K562 (cell line): ENCODE results near the gene LYPD5. TPM values are rescaled to one million over a fixed set of nuclear protein-coding genes. Genes with fewer than 3 reads are reported as not detected.
A peak's percentile ranks its signal among the peaks of the same experiment; 100 is the strongest.

Experiments
- ATAC-seq: fragments of 200-7000 bp; cut with Tn5 transposase; 3 replicates; pipeline ENCODE4 v1.9.1; 2020; ENCODE audit warnings: moderate library complexity
- BruUV-seq: library from RNA; stranded (reverse); fragments of 400-500 nt; replicated peaks from 2 replicates; lab custom pipeline; 2021; lab: Mats Ljungman, UMichigan
- CTCF ChIA-PET: fragments of 300-600 bp; formaldehyde crosslinking; extraction: SDS; loops from one replicate; lab custom pipeline; 2021; ENCODE audit warnings: low intra/inter-chr PET ratio; lab: Yijun Ruan, JAX
- POLR2A ChIA-PET: fragments of 300-600, 350-650 bp; sonication (Branson Sonifier 250); formaldehyde crosslinking; extraction: SDS; loops from one replicate; lab custom pipeline; 2021; ENCODE audit warnings: antibody characterized with exemption, inconsistent platforms; lab: Yijun Ruan, JAX
- DNase-seq, 4 experiments: peaks; one replicate each; pipeline versions ENCODE4 v3.0.0 to v3.0.0-alpha.2; 2011 to 2018; ENCODE audit warnings: low spot score in 3 of 4, mixed read lengths in 3 of 4; ENCODE audit errors: extremely low read depth in 1 of 4
- FAIRE-seq: peaks from 2 replicates; lab custom pipeline; 2011; peaks lifted over from hg19 to GRCh38; lab: Jason Lieb, UNC
- H2AFZ ChIP-seq: 2 replicates; pipeline ENCODE4 v1.6.0; 2011; ENCODE audit warnings: low read depth, low read length, control low read depth, inconsistent platforms
- H3K27ac ChIP-seq: fragments of 200-600 bp; 3 replicates; pipeline ENCODE4 v1.8.0; 2011; ENCODE audit warnings: low read depth, mild to moderate bottlenecking, control low read depth, inconsistent platforms, low read length, moderate library complexity, mixed read lengths; ENCODE audit errors: extremely low read depth
- H3K27me3 ChIP-seq, 2 experiments: fragments of 300-600 bp in 1 of 2; 2 replicates in 1 of 2; 3 replicates in 1 of 2; pipeline versions ENCODE4 v1.6.0 to v1.8.0; 2011; ENCODE audit warnings: inconsistent platforms in 2 of 2, low read length in 2 of 2, mild to moderate bottlenecking in 1 of 2, mixed read lengths in 1 of 2, moderate library complexity in 1 of 2; ENCODE audit not compliant: control insufficient read depth in 2 of 2, insufficient read depth in 2 of 2
- H3K36me3 ChIP-seq: fragments of 300-600 bp; 3 replicates; pipeline ENCODE4 v1.8.0; 2011; ENCODE audit warnings: mild to moderate bottlenecking, low read length, inconsistent platforms; ENCODE audit not compliant: control insufficient read depth, insufficient read depth
- H3K4me1 ChIP-seq, 2 experiments: fragments of 200-600 bp in 1 of 2; replicated peaks in 1 of 2; 2 replicates in 1 of 2; 3 replicates in 1 of 2; pipeline versions ENCODE4 v1.5.1 to v1.8.0; 2011; ENCODE audit warnings: inconsistent platforms in 2 of 2, low read length in 2 of 2, mild to moderate bottlenecking in 1 of 2, mixed read lengths in 1 of 2, moderate library complexity in 1 of 2; ENCODE audit not compliant: control insufficient read depth in 2 of 2, insufficient read depth in 2 of 2
- H3K4me2 ChIP-seq: 2 replicates; pipeline ENCODE4 v1.6.1; 2011; ENCODE audit warnings: low read length, control low read depth, inconsistent platforms, mixed read lengths; ENCODE audit not compliant: insufficient read depth
- H3K4me3 ChIP-seq: fragments of 200-600 bp; sonication (generic), shearing (Covaris generic); 2 replicates; pipeline ENCODE4 v1.5.1; 2016; ENCODE audit warnings: control low read depth, inconsistent platforms
- H3K79me2 ChIP-seq: fragments of 200-600 bp; 3 replicates; pipeline ENCODE4 v1.8.0; 2011; ENCODE audit warnings: low read length, inconsistent platforms; ENCODE audit not compliant: control insufficient read depth, insufficient read depth
- H3K9ac ChIP-seq, 2 experiments: 2 replicates each; pipeline versions ENCODE4 v1.6.0 to v1.6.1; 2011; ENCODE audit warnings: low read depth in 2 of 2, low read length in 2 of 2, control low read depth in 1 of 2, inconsistent platforms in 1 of 2, mild to moderate bottlenecking in 1 of 2, mixed read lengths in 1 of 2; ENCODE audit not compliant: insufficient read depth in 1 of 2
- H3K9me1 ChIP-seq: one replicate; pipeline ENCODE4 v1.6.0; 2011; ENCODE audit warnings: inconsistent platforms, mild to moderate bottlenecking, low read length, moderate library complexity; ENCODE audit not compliant: control insufficient read depth, insufficient read depth
- H3K9me3 ChIP-seq: replicated peaks from 2 replicates; pipeline ENCODE4 v1.5.1; 2011; ENCODE audit warnings: low read depth, low read length, inconsistent platforms; ENCODE audit not compliant: control insufficient read depth, insufficient read depth
- H4K20me1 ChIP-seq: replicated peaks from 2 replicates; pipeline ENCODE4 v1.6.1; 2011; ENCODE audit warnings: low read length, inconsistent platforms, mixed read lengths; ENCODE audit not compliant: control insufficient read depth, insufficient read depth
- CBFA2T3 ChIP-seq: fragments of 450-650 bp; IDR thresholded peaks from 2 replicates; pipeline ENCODE4 v1.6.1; 2017
- POLR3A ChIP-seq: IDR thresholded peaks from 2 replicates; pipeline ENCODE4 v1.6.1; 2011; ENCODE audit warnings: borderline replicate concordance, mild to moderate bottlenecking, moderate library complexity; ENCODE audit not compliant: insufficient read length, insufficient read depth; ENCODE audit errors: extremely low read depth
- TBP ChIP-seq: optimal IDR thresholded peaks from 2 replicates; pipeline ENCODE3; 2011; ENCODE audit warnings: low read depth, low read length, improper control_type of control experiment
- WGBS: fragments of 100-300 bp; shearing (Covaris generic); methylation state at CpG from one replicate; pipeline ENCODE4 v1.1.6; 2016; ENCODE audit warnings: low coverage, mixed read lengths; ENCODE audit not compliant: insufficient coverage; ENCODE audit errors: missing lambda C conversion rate; 5-methylcytosine and 5-hydroxymethylcytosine counted together
- in situ Hi-C: fragments of 300-500 bp; cut with MboI; formaldehyde crosslinking; loops from 4 replicates; pipeline ENCODE4 v1.15.0; 2018; ENCODE audit warnings: inconsistent platforms, mixed read lengths
- intact Hi-C: fragments of 100-400 bp; cut with micrococcal nuclease; formaldehyde crosslinking; loops from 2 replicates; pipeline ENCODE4 v1.14.2; 2022
- polyA plus RNA-seq, 8 experiments: library from polyadenylated mRNA; depleted of rRNA in 4 of 8; stranded (reverse) in 5 of 8; unstranded in 3 of 8; fragments of >200 nt; fragmentation: Nextera tagmentation in 2 of 8; fragmentation: Illumina TruSeq in 1 of 8; extraction: Ambion mirVana in 2 of 8; extraction: Trizol in 1 of 8; gene quantifications; 2 replicates each; pipeline versions ENCODE4 v1.2.1 to v1.2.3, GENCODE V29; 2011 to 2014; ENCODE audit warnings: inconsistent platforms in 1 of 8, missing spikeins in 1 of 8
- total RNA-seq, 7 experiments: library from RNA; depleted of rRNA in 6 of 7; stranded (reverse); fragments of >200 nt in 6 of 7; fragmentation: Illumina TruSeq in 2 of 7; extraction: Trizol in 2 of 7; gene quantifications; 2 replicates each; pipeline versions ENCODE4 v1.2.1 to v1.2.3, GENCODE V29; 2011 to 2021; ENCODE audit warnings: low replicate concordance in 1 of 7
- TF ChIP-seq, protein P1 (sequence below): fragments of 450-650 bp; IDR thresholded peaks from 2 replicates; pipeline ENCODE4 v1.6.1; 2017; ENCODE audit warnings: antibody characterized with exemption, mild to moderate bottlenecking

LYPD5 gene
- total and polyA plus RNA-seq, 9 of the 15 experiments (the other 6 are each of a cell fraction or from before 2014, with no cell fraction given), result 0.03 to 0.22 (median 0.10) TPM; not detected in 3

DNA sequence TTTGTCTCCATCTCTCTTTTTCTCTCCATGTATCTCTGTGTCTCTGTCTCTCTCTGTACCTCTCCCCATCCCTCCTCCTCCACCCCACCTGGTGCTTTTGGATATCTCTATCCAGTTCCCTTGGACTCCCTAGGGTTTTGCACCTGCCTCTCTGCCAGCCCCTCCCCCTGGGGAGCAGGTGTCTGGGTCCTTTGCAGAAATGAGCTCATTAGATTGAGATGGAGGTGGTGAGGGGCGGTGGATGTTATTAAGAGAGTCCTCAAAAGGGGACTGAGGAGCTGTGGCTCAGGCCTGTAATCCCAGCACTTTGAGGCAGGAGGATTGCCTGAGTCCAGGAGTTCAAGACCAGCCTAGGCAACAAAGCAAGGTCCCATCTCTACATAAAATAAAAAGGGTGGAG is 23.6 kb downstream of the LYPD5 start:
- Histone ChIP-seq H3K36me3 (peaks cover 5% of the 10 kb centered on the region), H3K27me3 (no peaks in the 10 kb centered on the region), H3K9me3 (no peaks in the 10 kb centered on the region), H3K79me2 (peaks cover 77% of the 10 kb centered on the region), H3K9ac (peak overlapping the region in 1 of 2 experiments; percentile 52; a peak in 3 of 4 replicates), H4K20me1 (no peaks in the 10 kb centered on the region), H3K9me1 (no peaks in the 10 kb centered on the region), H2AFZ (no peak overlapping the region), H3K4me3 (peak overlapping the region; percentile 47; the same call in 1 of the 2 replicates), H3K27ac (peak overlapping the region; percentile 83; the same call in 2 of the 3 replicates), H3K4me1 (peaks cover 80 to 99% of the 10 kb centered on the region in 2 experiments), H3K4me2 (peak overlapping the region; percentile 72)
- no peak for DNase-seq
- TF ChIP-seq, protein P1, sequence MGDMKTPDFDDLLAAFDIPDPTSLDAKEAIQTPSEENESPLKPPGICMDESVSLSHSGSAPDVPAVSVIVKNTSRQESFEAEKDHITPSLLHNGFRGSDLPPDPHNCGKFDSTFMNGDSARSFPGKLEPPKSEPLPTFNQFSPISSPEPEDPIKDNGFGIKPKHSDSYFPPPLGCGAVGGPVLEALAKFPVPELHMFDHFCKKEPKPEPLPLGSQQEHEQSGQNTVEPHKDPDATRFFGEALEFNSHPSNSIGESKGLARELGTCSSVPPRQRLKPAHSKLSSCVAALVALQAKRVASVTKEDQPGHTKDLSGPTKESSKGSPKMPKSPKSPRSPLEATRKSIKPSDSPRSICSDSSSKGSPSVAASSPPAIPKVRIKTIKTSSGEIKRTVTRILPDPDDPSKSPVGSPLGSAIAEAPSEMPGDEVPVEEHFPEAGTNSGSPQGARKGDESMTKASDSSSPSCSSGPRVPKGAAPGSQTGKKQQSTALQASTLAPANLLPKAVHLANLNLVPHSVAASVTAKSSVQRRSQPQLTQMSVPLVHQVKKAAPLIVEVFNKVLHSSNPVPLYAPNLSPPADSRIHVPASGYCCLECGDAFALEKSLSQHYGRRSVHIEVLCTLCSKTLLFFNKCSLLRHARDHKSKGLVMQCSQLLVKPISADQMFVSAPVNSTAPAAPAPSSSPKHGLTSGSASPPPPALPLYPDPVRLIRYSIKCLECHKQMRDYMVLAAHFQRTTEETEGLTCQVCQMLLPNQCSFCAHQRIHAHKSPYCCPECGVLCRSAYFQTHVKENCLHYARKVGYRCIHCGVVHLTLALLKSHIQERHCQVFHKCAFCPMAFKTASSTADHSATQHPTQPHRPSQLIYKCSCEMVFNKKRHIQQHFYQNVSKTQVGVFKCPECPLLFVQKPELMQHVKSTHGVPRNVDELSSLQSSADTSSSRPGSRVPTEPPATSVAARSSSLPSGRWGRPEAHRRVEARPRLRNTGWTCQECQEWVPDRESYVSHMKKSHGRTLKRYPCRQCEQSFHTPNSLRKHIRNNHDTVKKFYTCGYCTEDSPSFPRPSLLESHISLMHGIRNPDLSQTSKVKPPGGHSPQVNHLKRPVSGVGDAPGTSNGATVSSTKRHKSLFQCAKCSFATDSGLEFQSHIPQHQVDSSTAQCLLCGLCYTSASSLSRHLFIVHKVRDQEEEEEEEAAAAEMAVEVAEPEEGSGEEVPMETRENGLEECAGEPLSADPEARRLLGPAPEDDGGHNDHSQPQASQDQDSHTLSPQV, result no peak
- TF ChIP-seq POLR3A (peak; percentile 51), CBFA2T3 (peak; percentile 7; the same call in 1 of the 2 replicates), TBP (peak; percentile 61)
- no peak for FAIRE-seq
- ATAC-seq, result no peak
- in situ Hi-C loops, result no loop called here
- intact Hi-C loops, result no loop called here
- POLR2A ChIA-PET, result interaction anchor here (1.1 to 9.9 kb wide), 3 partner anchors 8 to 25 kb away, joined by 3 to 71 read pairs (median 4); partner anchors contain the start of gene SMG9
- CTCF ChIA-PET, result no interaction called here
- 89% methylated on average over 1 of the region's 1 CpG for WGBS
- no TSS peak for BruUV-seq
